Measurements from ENCODE around the gene PARN. TPM values are rescaled to one million over a fixed set of nuclear protein-coding genes. Genes with fewer than 3 reads are reported as not detected.
A peak's percentile ranks its signal among the peaks of the same experiment; 100 is the strongest.

The PARN gene
- total and polyA plus RNA-seq, 2 of the 4 experiments (the other 2 are of a cell fraction), result 24.6 to 25.1 TPM

GRCh38 chr16:14400285-14400977 is 229.6 kb downstream of the PARN start:
- Histone ChIP-seq H2BK20ac (ENCODE audit: low read depth, low read length) (peak overlapping the region; percentile 66; the same call in 1 of the 2 replicates), H3K23ac (ENCODE audit: low read depth, low read length) (no peak overlapping the region), H3K9me1 (ENCODE audit: insufficient read depth, low read length) (0 out of 2 replicates have a peak, but pooled peaks cover 5% of the 10 kb centered on the region), H4K91ac (ENCODE audit: insufficient read depth, low read depth, low read length) (no peak overlapping the region; the same call in 1 of the 2 replicates), H4K5ac (ENCODE audit: low read depth, low read length) (no peak overlapping the region), H4K20me1 (ENCODE audit: insufficient read depth, low read length) (no peaks in the 10 kb centered on the region), H3K9ac (ENCODE audit: low read depth, low read length) (no peak overlapping the region), H3K56ac (ENCODE audit: extremely low read depth, insufficient read depth, low read length) (no peak overlapping the region; the same call in 1 of the 2 replicates), H2AK9ac (replicated peaks; ENCODE audit: low read depth, low read length, poor library complexity) (peak overlapping the region; percentile 21), H3K36me3 (ENCODE audit: control insufficient read depth, insufficient read depth, low read length) (no peaks in the 10 kb centered on the region), H2BK15ac (ENCODE audit: low read depth, low read length) (peak overlapping the region; percentile 72; the same call in 2 of the 3 replicates), H2BK5ac (ENCODE audit: low read depth, low read length, poor library complexity, severe bottlenecking) (no peak overlapping the region), H3K4me2 (ENCODE audit: low read depth, low read length) (no peak overlapping the region), H3K4me1 (ENCODE audit: control insufficient read depth, insufficient read depth, low read length) (peaks cover 8% of the 10 kb centered on the region), H3K9me3 (ENCODE audit: control insufficient read depth, insufficient read depth, low read length) (no peaks in the 10 kb centered on the region), H3K4ac (ENCODE audit: low read depth, low read length) (peak overlapping the region; percentile 82), H3K27me3 (ENCODE audit: control insufficient read depth, insufficient read depth, low read length) (no peaks in the 10 kb centered on the region), H2AK5ac (ENCODE audit: low read depth, low read length) (peak overlapping the region; percentile 91), H3K79me1 (ENCODE audit: low read depth in 1 of 2, low read length in 2 of 2) (no peaks in the 10 kb centered on the region), H3K14ac (replicated peaks; ENCODE audit: low read depth, low read length) (no peak overlapping the region), H3K18ac (ENCODE audit: low read depth, low read length) (no peak overlapping the region), H3K4me3 (ENCODE audit: insufficient read depth, low read depth, low read length) (no peak overlapping the region), H2BK120ac (ENCODE audit: low read depth, low read length) (peak overlapping the region; percentile 81), H2AFZ (replicated peaks; ENCODE audit: low read length, poor library complexity) (no peak overlapping the region), H3K27ac (ENCODE audit: insufficient read depth, low read length) (no peak overlapping the region), H4K8ac (ENCODE audit: low read depth in 2 of 2, low read length in 2 of 2) (peak overlapping the region; percentile 24 to 69; a peak in 2 of 4 replicates)
- intact Hi-C loops (cut with micrococcal nuclease) (no loop called here), dilution Hi-C loops (cut with HindIII; ENCODE audit: low sequenced_read_pairs, unreplicated experiment) (no loop called here), in situ Hi-C loops (cut with MboI; ENCODE audit: low sequenced_read_pairs) (no loop called here)
- no peak for ATAC-seq (ENCODE audit: low read depth)
- DNase-seq, result no peak
- POLR2A ChIA-PET (ENCODE audit: unreplicated experiment), result no interaction called here
- no TSS peak for BruUV-seq (replicated peaks)
- 93% methylated on average over 11 of the region's 23 CpGs; no CpG with 5 or more reads in 1 of the 2 experiments for WGBS, 2 experiments (ENCODE audit: extremely low coverage in 2 of 2, insufficient read length in 1 of 2)
- CTCF ChIA-PET, result no interaction called here
- TF ChIP-seq SMC3 (IDR thresholded peaks at IDR 0.05; ENCODE audit: low read depth, low read length) (no peak), MXI1 (IDR thresholded peaks at IDR 0.05; ENCODE audit: borderline replicate concordance, low read depth, low read length) (no peak), RFX5 (IDR thresholded peaks at IDR 0.05; ENCODE audit: low read depth, low read length) (no peak), RAD21 (IDR thresholded peaks at IDR 0.05; ENCODE audit: low read length) (no peak), MAZ (IDR thresholded peaks at IDR 0.05; ENCODE audit: borderline replicate concordance, low read depth, low read length) (no peak), RCOR1 (IDR thresholded peaks at IDR 0.05; ENCODE audit: insufficient replicate concordance, low read length) (no peak), NFE2L2 (IDR thresholded peaks at IDR 0.05; ENCODE audit: low read depth, low read length) (no peak), CEBPB (IDR thresholded peaks at IDR 0.05; ENCODE audit: low read depth, low read length) (no peak), CTCF (conservative IDR thresholded peaks at IDR 0.05; ENCODE audit: low read depth, low read length) (no peak), MAFK (IDR thresholded peaks at IDR 0.05; ENCODE audit: low read depth, low read length) (no peak), CHD1 (IDR thresholded peaks at IDR 0.05; ENCODE audit: low read depth, low read length) (no peak), BHLHE40 (IDR thresholded peaks at IDR 0.05; ENCODE audit: low read depth, low read length) (no peak), FOS (IDR thresholded peaks at IDR 0.05; ENCODE audit: low read depth, low read length) (no peak)
- TF ChIP-seq, protein P1, sequence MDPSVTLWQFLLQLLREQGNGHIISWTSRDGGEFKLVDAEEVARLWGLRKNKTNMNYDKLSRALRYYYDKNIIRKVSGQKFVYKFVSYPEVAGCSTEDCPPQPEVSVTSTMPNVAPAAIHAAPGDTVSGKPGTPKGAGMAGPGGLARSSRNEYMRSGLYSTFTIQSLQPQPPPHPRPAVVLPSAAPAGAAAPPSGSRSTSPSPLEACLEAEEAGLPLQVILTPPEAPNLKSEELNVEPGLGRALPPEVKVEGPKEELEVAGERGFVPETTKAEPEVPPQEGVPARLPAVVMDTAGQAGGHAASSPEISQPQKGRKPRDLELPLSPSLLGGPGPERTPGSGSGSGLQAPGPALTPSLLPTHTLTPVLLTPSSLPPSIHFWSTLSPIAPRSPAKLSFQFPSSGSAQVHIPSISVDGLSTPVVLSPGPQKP (IDR thresholded peaks at IDR 0.05; ENCODE audit: borderline replicate concordance, low read depth, low read length), result no peak
- TF ChIP-seq, protein P2, sequence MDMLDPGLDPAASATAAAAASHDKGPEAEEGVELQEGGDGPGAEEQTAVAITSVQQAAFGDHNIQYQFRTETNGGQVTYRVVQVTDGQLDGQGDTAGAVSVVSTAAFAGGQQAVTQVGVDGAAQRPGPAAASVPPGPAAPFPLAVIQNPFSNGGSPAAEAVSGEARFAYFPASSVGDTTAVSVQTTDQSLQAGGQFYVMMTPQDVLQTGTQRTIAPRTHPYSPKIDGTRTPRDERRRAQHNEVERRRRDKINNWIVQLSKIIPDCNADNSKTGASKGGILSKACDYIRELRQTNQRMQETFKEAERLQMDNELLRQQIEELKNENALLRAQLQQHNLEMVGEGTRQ (IDR thresholded peaks at IDR 0.05; ENCODE audit: low read depth, low read length), result no peak
